Transverse colon (tissue), 4 donors: ENCODE results near the gene SRMS. TPM values are rescaled to one million over a fixed set of nuclear protein-coding genes. Genes with fewer than 3 reads are reported as not detected.
A peak's percentile ranks its signal among the peaks of the same experiment; 100 is the strongest.
"Not testable (repeated sequence)": the region's sequence is repeated elsewhere in the genome, so short reads cannot be mapped to it uniquely, and the experiment has no call there.

Source experiments
- DNase-seq: peaks from one replicate; pipeline ENCODE4 v3.0.0-alpha.2; 2019
- H3K27ac ChIP-seq, 4 donors: fragments of 200-600 bp; sonication (generic); 2 replicates each; pipeline ENCODE4 v1.5.1; 2016 to 2018; ENCODE audit warnings: inconsistent platforms in 4 of 4
- H3K27me3 ChIP-seq: fragments of 200-600 bp; sonication (generic); 2 replicates; pipeline ENCODE4 v1.5.1; 2017; ENCODE audit warnings: inconsistent platforms
- H3K36me3 ChIP-seq, 4 donors: fragments of 200-600 bp; sonication (generic); 2 replicates each; pipeline ENCODE4 v1.5.1; 2017 to 2019; ENCODE audit warnings: inconsistent platforms in 4 of 4
- H3K4me1 ChIP-seq, 4 donors: fragments of 200-600 bp; sonication (generic); 2 replicates each; pipeline ENCODE4 v1.5.1; 2017 to 2020; ENCODE audit warnings: inconsistent platforms in 4 of 4
- H3K4me3 ChIP-seq, 4 donors: fragments of 200-600 bp; sonication (generic); 1 replicate in 1 of 4; 2 replicates in 3 of 4; pipeline versions ENCODE4 v1.5.1 to v1.6.1; 2017 to 2019; ENCODE audit warnings: inconsistent platforms in 4 of 4
- H3K9me3 ChIP-seq, 2 donors: fragments of 200-600 bp; sonication (generic); 2 replicates each; pipeline ENCODE4 v1.5.1; 2017 to 2019; ENCODE audit warnings: inconsistent platforms in 2 of 2
- EP300 ChIP-seq: sonication (generic); formaldehyde crosslinking; IDR thresholded peaks from one replicate; pipeline ENCODE4 v1.6.1; 2017; ENCODE audit warnings: antibody characterized with exemption, low read depth
- POLR2A ChIP-seq: fragments of 450-650 bp; IDR thresholded peaks from one replicate; pipeline ENCODE4 v1.6.1; 2016; ENCODE audit warnings: antibody characterized with exemption, mild to moderate bottlenecking, moderate library complexity
- POLR2AphosphoS5 ChIP-seq, 3 donors: sonication (generic); formaldehyde crosslinking; IDR thresholded peaks; one replicate each; pipeline ENCODE4 v1.6.1; 2016; ENCODE audit warnings: antibody characterized with exemption in 3 of 3
- WGBS, 2 donors: methylation state at CpG; one replicate each; pipeline ENCODE4 v1.1.5; 2018; ENCODE audit warnings: low coverage in 1 of 2; 5-methylcytosine and 5-hydroxymethylcytosine counted together
- in situ Hi-C, 4 donors: fragments of 200-750 bp; cut with MboI; loops; one replicate each; pipeline versions ENCODE4 v1.15.0 to v1.15.1; 2017; ENCODE audit warnings: low sequenced_read_pairs in 3 of 4, low pct_ligation_motif_present in 1 of 4, low pct_unique_long_range_greater_than_20kb in 1 of 4
- intact Hi-C: fragments of 100-400 bp; cut with DNase I; formaldehyde crosslinking; loops from one replicate; pipeline ENCODE4 v1.15.1; 2023; ENCODE audit warnings: low total_unique reads
- total RNA-seq, 4 donors: library from RNA; depleted of rRNA; stranded (reverse); fragments of >200 nt; gene quantifications; one replicate each; pipeline ENCODE4 v1.1.0, GENCODE V29; 2016
- TF ChIP-seq, protein P1 (sequence below), 5 experiments: fragments of 200-600 bp in 3 of 5; fragments of 450-650 bp in 2 of 5; sonication (generic) in 3 of 5; IDR thresholded peaks; 1 replicate in 2 of 5; 2 replicates in 3 of 5; pipeline ENCODE4 v1.5.1; 2016 to 2017; ENCODE audit warnings: antibody characterized with exemption in 5 of 5, inconsistent platforms in 3 of 5, mild to moderate bottlenecking in 2 of 5, moderate library complexity in 1 of 5

Gene SRMS
- total RNA-seq, 4 donors from 2014 or later: 0.79 TPM; not detected in 3

DNA sequence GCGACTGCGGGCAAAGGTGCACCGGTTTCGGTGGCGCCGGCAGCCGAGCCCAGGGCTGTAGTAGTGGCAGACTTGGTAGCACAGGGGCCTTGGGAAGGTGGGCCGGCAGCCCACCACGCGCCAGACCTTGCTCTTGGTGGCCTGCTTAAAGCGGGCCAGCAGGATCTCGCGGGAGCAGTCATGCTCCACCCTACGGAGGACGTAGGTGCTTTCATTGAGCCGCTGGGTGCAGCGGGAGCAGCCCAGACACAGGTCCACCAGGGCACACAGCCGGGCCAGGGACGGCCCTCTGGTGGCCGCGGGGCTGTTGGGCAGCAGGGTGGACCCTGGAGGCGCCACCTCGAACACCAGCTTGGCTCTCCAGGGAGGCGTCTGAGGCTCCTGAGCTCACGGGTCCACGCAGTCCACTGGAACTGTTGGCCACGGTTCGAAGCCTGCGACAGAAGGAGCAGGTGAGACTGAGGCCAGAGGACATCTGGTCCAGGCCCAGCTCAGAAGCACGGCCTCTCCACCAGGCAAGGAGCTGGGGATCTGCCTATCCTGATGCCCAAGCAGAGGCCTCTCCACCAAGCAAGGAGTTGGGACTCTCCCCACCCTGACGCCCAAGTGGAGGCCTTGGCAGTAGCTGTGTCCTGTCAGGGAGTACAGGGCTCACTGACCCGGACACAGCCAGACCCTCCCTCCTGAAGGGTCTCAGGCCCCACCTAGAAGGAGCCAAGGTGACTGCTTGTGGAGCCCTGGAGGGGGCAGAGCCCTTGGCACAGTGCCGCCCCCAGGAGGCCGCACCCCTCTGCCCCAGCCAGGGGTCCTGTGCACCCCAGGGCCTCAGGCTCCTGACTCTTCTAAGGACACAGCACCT is 25.5 kb upstream of the SRMS start:
- intact Hi-C loops: no loop called here
- Histone ChIP-seq H3K36me3 (no peaks in the 10 kb centered on the region), H3K27me3 (peaks cover 14% of the 10 kb centered on the region), H3K4me3 (peak overlapping the region; percentile 85 to 98 (median 94)), H3K27ac (peak overlapping the region; percentile 81 to 92 (median 89)), H3K9me3 (no peaks in the 10 kb centered on the region), H3K4me1 (peaks cover 6 to 20% (median 16%) of the 10 kb centered on the region in 4 donors)
- DNase-seq: no peak
- in situ Hi-C loops: no loop called here
- TF ChIP-seq POLR2A: no peak
- TF ChIP-seq, protein P1, sequence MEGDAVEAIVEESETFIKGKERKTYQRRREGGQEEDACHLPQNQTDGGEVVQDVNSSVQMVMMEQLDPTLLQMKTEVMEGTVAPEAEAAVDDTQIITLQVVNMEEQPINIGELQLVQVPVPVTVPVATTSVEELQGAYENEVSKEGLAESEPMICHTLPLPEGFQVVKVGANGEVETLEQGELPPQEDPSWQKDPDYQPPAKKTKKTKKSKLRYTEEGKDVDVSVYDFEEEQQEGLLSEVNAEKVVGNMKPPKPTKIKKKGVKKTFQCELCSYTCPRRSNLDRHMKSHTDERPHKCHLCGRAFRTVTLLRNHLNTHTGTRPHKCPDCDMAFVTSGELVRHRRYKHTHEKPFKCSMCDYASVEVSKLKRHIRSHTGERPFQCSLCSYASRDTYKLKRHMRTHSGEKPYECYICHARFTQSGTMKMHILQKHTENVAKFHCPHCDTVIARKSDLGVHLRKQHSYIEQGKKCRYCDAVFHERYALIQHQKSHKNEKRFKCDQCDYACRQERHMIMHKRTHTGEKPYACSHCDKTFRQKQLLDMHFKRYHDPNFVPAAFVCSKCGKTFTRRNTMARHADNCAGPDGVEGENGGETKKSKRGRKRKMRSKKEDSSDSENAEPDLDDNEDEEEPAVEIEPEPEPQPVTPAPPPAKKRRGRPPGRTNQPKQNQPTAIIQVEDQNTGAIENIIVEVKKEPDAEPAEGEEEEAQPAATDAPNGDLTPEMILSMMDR (IDR thresholded peaks at IDR 0.05): no peak
- no peak for TF ChIP-seq EP300
- TF ChIP-seq POLR2AphosphoS5 (IDR thresholded peaks at IDR 0.05): no peak
- 81 to 100% methylated on average over 4 to 24 of the region's 34 CpGs for WGBS, 2 donors

DNA sequence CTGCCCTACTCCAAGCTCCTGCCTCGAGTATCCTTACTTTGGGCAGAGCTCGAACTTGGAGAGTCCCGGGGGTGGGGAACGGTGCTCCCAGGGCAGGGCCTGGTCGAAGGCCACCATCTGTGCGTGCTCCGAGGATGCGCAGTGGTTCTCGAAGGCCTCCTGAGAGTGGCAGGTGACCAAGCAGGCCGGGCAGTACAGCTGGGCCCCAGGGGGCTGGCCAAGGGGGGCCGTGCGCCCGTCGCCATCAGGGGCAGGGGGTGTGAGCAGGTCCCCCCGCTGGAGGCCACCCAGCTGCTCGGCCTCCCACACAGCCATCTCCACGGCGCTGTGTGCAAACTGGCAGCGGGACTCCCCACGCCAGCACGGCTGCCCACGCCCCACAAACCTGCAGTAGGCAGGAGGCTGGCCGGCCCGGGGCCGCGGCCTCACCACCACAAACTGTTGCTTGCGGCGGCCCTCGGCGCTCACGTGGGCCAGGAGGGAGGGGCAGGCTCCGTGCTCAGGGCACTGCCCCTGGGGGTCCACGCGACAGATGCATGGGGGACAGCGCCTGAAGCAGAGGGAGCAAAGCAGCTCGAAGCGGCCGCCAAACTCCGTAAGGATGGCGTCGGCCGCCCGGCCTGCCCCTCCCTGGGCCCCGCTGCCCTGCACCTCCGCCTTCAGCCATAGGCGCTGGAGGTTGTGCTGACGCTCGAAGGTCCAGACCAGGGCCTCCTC is 24.7 kb upstream of the SRMS start:
- Histone ChIP-seq H3K4me1 (peaks cover 6 to 20% (median 16%) of the 10 kb centered on the region in 4 donors), H3K27ac (no peak overlapping the region), H3K4me3 (no peak overlapping the region), H3K9me3 (no peaks in the 10 kb centered on the region), H3K27me3 (peaks cover 10% of the 10 kb centered on the region), H3K36me3 (no peaks in the 10 kb centered on the region)
- intact Hi-C loops: no loop called here
- 91% methylated on average over 30 of the region's 48 CpGs; no CpG with 5 or more reads in 1 of the 2 donors for WGBS, 2 donors
- no peak for DNase-seq
- TF ChIP-seq POLR2A (no peak), EP300 (no peak), POLR2AphosphoS5 (IDR thresholded peaks at IDR 0.05) (no peak)
- TF ChIP-seq, protein P1 (IDR thresholded peaks at IDR 0.05): no peak
- in situ Hi-C loops: no loop called here

DNA sequence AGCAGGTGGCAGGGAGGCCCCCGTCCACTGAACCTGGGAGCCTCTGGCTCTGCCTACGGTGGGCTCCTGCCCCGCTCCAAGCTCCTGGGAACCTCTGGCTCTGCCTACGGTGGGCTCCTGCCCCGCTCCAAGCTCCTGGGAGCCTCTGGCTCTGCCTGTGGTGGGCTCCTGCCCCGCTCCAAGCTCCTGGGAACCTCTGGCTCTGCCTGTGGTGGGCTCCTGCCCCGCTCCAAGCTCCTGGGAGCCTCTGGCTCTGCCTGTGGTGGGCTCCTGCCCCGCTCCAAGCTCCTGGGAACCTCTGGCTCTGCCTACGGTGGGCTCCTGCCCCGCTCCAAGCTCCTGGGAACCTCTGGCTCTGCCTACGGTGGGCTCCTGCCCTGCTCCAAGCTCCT is 23.5 kb upstream of the SRMS start:
- in situ Hi-C loops: not testable (repeated sequence)

DNA sequence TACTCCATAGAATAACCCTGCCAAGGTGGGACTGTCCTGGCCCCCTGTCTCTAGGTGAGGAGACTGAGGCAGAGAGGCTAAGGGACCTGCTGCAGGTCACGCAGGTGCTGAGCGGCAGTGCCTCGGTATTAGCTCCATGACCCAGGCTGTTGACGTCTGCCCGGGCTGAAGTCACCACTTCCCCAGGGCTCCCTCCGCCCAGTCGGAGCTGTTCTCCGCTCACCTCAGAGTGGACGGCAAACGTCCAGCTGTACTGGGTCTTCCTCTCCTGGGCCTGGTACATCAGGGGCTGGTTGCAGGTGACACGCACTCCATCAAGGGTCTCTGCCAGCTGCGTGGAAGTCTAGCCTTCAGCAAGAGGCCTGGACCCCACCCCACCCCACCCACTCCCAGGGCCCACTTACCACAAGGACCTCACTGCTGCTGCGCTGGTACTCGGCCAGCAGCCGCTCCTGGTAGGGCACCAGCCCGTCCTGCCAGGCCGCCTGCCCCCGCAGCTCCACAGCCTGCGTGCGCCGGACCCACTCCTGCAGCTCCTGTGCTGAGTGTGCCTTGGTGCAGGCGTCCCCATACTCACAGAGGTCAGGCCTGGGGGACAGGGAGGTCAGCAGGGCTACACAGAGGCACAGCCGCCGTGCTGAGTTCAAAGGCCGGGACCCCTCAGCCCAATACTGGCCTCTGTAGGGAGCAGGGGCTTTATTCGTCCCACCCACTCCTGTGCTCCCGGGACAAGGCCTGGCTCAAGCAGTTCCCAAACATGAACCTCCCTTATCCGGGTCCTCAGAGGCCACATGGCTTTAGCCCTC is 22.9 kb upstream of the SRMS start:
- no peaks in the 10 kb centered on the region for H3K36me3 ChIP-seq
- intact Hi-C loops: no loop called here
- no peak overlapping the region for H3K4me3 ChIP-seq
- H3K27ac ChIP-seq: no peak overlapping the region
- peaks cover 6 to 20% (median 16%) of the 10 kb centered on the region in 4 donors for H3K4me1 ChIP-seq
- in situ Hi-C loops: no loop called here
- TF ChIP-seq, protein P1 (IDR thresholded peaks at IDR 0.05): no peak
- TF ChIP-seq POLR2A (no peak), EP300 (no peak), POLR2AphosphoS5 (IDR thresholded peaks at IDR 0.05) (no peak)
- H3K27me3 ChIP-seq: no peaks in the 10 kb centered on the region
- DNase-seq: no peak
- no peaks in the 10 kb centered on the region for H3K9me3 ChIP-seq
- 92% methylated on average over 20 of the region's 28 CpGs; no CpG with 5 or more reads in 1 of the 2 donors for WGBS, 2 donors

More for the DNA sequence above, 23.5 kb upstream of the SRMS start:
- H3K27ac ChIP-seq, H3K9me3 ChIP-seq, H3K27me3 ChIP-seq, H3K4me3 ChIP-seq, DNase-seq, H3K36me3 ChIP-seq, intact Hi-C loops: not testable (repeated sequence)
- H3K4me1 ChIP-seq: peaks cover 6 to 20% (median 16%) of the 10 kb centered on the region in 4 donors
- WGBS, 2 donors: 88% methylated on average over 5 of the region's 11 CpGs; no CpG with 5 or more reads in 1 of the 2 donors
